ENCODE measurements around the gene TOMM70.

TOMM70 gene

GRCh38 chr3:100424261-100424660, 23.4 kb upstream of the TOMM70 start:
- Mint-ChIP-seq H3K27ac (no peak overlapping the region), H3K9me3 (no peaks in the 10 kb centered on the region), H3K27me3 (no peaks in the 10 kb centered on the region), H3K4me1 (ENCODE audit: low read depth) (peaks cover 9% of the 10 kb centered on the region), H3K4me3 (no peak overlapping the region), H3K36me3 (ENCODE audit: low read depth) (no peaks in the 10 kb centered on the region)
- intact Hi-C loops (cut with micrococcal nuclease) = no loop called here

GRCh38 chr3:100423611-100424010, 22.7 kb upstream of the TOMM70 start:
- Mint-ChIP-seq H3K4me1 (ENCODE audit: low read depth) (peaks cover 16% of the 10 kb centered on the region), H3K36me3 (ENCODE audit: low read depth) (no peaks in the 10 kb centered on the region)
- intact Hi-C loops (cut with micrococcal nuclease) = no loop called here

GRCh38 chr3:100420885-100421284, 20.0 kb upstream of the TOMM70 start:
- H3K4me3 Mint-ChIP-seq = no peak overlapping the region
- peaks cover 20% of the 10 kb centered on the region for H3K4me1 Mint-ChIP-seq (ENCODE audit: low read depth)
- H3K36me3 Mint-ChIP-seq (ENCODE audit: low read depth) = no peaks in the 10 kb centered on the region
- intact Hi-C loops (cut with micrococcal nuclease) = no loop called here
- H3K27ac Mint-ChIP-seq = no peak overlapping the region
- H3K9me3 Mint-ChIP-seq = no peaks in the 10 kb centered on the region
- H3K27me3 Mint-ChIP-seq = no peaks in the 10 kb centered on the region

More at GRCh38 chr3:100423611-100424010, 22.7 kb upstream of the TOMM70 start:
- H3K4me3 Mint-ChIP-seq = no peak overlapping the region
- H3K9me3 Mint-ChIP-seq = no peaks in the 10 kb centered on the region
- no peak overlapping the region for H3K27ac Mint-ChIP-seq
- no peaks in the 10 kb centered on the region for H3K27me3 Mint-ChIP-seq

DNA sequence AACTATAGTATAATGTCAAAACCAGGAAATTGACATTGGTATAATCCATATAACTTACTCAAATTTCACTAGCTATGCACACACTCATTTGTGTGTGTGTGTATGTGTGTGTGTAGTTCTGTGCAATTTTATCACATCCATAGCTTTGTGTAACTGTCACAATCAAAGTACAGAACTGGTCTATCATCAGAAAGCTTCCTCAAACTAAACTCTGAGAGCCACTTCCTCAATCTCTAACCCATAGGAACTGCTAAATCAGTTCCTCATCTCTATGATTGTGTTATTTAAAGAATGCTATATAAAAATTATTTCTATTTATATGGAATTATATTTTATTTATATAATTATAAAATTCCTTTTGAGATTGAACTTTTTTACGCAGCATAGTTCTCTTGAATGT, 18.5 kb upstream of the TOMM70 start:
- no peak overlapping the region for H3K27ac Mint-ChIP-seq
- intact Hi-C loops (cut with micrococcal nuclease) = no loop called here
- H3K4me1 Mint-ChIP-seq (ENCODE audit: low read depth) = peaks cover 20% of the 10 kb centered on the region
- H3K36me3 Mint-ChIP-seq (ENCODE audit: low read depth) = no peaks in the 10 kb centered on the region
- H3K9me3 Mint-ChIP-seq = no peaks in the 10 kb centered on the region
- no peak overlapping the region for H3K4me3 Mint-ChIP-seq
- no peaks in the 10 kb centered on the region for H3K27me3 Mint-ChIP-seq

- Mint-ChIP-seq H3K36me3 (ENCODE audit: low read depth) (no peaks in the 10 kb centered on the region), H3K9me3 (no peaks in the 10 kb centered on the region), H3K4me1 (ENCODE audit: low read depth) (peaks cover 20% of the 10 kb centered on the region), H3K4me3 (no peak overlapping the region), H3K27ac (no peak overlapping the region), H3K27me3 (no peaks in the 10 kb centered on the region)
- intact Hi-C loops (cut with micrococcal nuclease) = no loop called here
Observed at GRCh38 chr3:100416863-100417262, 16.0 kb upstream of the TOMM70 start.

DNA sequence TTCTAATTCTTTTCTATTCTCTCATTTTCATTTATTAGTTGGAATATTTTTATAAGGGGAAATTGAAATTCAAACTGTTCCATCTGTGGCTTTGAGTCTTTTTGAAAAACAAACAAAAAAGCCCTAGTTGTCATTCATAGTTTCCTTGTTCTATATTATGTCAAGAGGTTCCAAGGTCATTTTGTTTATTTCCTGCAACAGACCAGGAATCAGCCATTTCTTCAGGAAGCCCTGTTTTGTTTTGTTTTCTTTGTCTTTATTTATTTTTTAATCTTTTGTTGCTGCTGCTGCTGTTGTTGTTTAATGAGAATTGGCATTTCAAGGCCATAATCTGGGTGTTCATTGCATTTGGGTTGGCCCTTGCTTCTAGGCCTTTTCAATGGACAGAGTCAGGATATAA, 15.3 kb upstream of the TOMM70 start:
- H3K27ac Mint-ChIP-seq = no peak overlapping the region
- no peaks in the 10 kb centered on the region for H3K36me3 Mint-ChIP-seq (ENCODE audit: low read depth)
- no peak overlapping the region for H3K4me3 Mint-ChIP-seq
- H3K27me3 Mint-ChIP-seq = no peaks in the 10 kb centered on the region
- peaks cover 20% of the 10 kb centered on the region for H3K4me1 Mint-ChIP-seq (ENCODE audit: low read depth)
- intact Hi-C loops (cut with micrococcal nuclease) = no loop called here
- H3K9me3 Mint-ChIP-seq = peaks cover 5% of the 10 kb centered on the region

GRCh38 chr3:100413613-100414012, 12.7 kb upstream of the TOMM70 start:
- peaks cover 4% of the 10 kb centered on the region for H3K4me1 Mint-ChIP-seq (ENCODE audit: low read depth)
- no peak overlapping the region for H3K4me3 Mint-ChIP-seq
- H3K27me3 Mint-ChIP-seq = no peaks in the 10 kb centered on the region
- H3K9me3 Mint-ChIP-seq = peaks cover 7% of the 10 kb centered on the region
- intact Hi-C loops (cut with micrococcal nuclease) = no loop called here
- H3K27ac Mint-ChIP-seq = no peak overlapping the region
- no peaks in the 10 kb centered on the region for H3K36me3 Mint-ChIP-seq (ENCODE audit: low read depth)

DNA sequence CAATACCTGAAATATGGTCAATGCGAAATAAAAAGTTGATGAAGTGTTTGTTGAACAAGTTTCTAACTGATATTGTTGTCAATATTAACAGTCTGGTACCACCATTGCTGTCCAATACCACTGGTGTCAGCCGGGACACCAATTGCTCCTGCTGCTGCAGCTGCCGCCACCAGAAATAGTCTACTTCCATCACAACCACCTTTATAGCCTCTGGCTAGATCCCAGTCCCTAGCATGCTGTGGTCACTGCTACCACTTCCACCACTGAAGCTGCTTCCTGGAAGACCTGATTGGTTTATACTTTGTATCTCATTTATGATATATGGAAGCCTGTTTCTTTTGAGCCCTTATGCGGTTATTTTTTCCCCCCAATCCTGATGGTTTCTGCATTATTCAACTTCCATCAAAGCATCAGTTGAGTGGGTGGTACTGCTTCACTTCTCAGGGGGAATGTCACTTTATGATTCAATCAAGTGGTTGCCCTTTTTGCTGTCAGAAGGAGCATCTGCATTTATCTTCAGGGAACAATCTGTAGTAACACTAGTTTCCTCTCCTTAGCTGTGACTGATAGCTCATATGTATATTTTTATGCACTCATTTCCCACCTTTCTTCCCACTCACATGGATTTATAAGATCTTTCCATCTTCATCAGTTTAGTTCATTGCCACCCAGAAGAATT, 12.2 kb upstream of the TOMM70 start:
- Mint-ChIP-seq H3K36me3 (ENCODE audit: low read depth) (no peaks in the 10 kb centered on the region), H3K4me3 (no peak overlapping the region), H3K27me3 (no peaks in the 10 kb centered on the region), H3K4me1 (ENCODE audit: low read depth) (no peaks in the 10 kb centered on the region), H3K9me3 (peaks cover 8% of the 10 kb centered on the region), H3K27ac (no peak overlapping the region)
- intact Hi-C loops (cut with micrococcal nuclease) = no loop called here

DNA sequence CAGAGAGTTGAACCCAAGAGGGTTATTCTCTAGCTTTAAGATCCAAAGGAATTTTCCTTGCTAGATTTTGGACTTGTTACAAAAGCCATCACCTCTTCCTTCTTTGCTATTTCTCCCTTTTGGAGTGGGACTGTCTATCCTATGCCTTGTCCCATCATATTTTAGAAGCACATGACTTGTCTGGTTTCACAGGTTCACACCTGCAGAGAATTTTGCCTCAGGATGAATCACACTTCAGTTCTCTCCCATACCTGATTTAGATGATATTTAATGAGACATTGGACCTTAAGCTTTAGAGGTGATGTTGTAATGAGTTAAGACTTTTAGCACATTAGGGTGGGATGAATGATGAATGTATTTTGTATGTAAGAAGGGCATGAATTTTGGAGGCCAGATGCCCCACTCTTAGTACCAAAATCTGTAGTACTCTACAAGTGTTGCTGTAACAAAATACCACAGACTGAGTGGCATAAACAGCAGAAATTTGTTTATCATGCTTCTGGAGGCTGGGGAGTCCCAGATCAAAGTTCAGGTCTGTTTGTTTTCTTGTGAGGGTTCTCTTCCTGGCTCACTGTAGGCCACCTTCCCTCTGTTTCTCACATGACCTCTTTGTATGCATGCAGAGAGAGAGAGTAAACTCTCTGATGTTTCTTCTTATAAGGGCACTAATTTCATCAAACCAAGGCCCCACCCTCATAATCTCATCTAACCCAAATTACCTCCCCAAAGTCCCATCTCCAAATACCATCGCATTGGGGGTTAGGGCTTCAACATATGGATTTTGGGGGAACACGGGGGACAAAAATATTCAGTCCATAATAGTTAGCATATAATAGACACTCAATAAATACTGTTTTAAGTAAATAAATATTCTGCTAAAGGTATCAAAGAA, 10.4 kb upstream of the TOMM70 start:
- no peaks in the 10 kb centered on the region for H3K27me3 Mint-ChIP-seq
- intact Hi-C loops (cut with micrococcal nuclease) = no loop called here
- no peaks in the 10 kb centered on the region for H3K4me1 Mint-ChIP-seq (ENCODE audit: low read depth)
- peaks cover 20% of the 10 kb centered on the region for H3K9me3 Mint-ChIP-seq
- H3K4me3 Mint-ChIP-seq = no peak overlapping the region
- H3K27ac Mint-ChIP-seq = no peak overlapping the region
- H3K36me3 Mint-ChIP-seq (ENCODE audit: low read depth) = peaks cover 7% of the 10 kb centered on the region

- H3K9me3 Mint-ChIP-seq = peaks cover 20% of the 10 kb centered on the region
- no peaks in the 10 kb centered on the region for H3K27me3 Mint-ChIP-seq
- H3K4me1 Mint-ChIP-seq (ENCODE audit: low read depth) = no peaks in the 10 kb centered on the region
- intact Hi-C loops (cut with micrococcal nuclease) = no loop called here
- peaks cover 7% of the 10 kb centered on the region for H3K36me3 Mint-ChIP-seq (ENCODE audit: low read depth)
- H3K27ac Mint-ChIP-seq = no peak overlapping the region
- no peak overlapping the region for H3K4me3 Mint-ChIP-seq
Observed at GRCh38 chr3:100407977-100408532, 7.2 kb upstream of the TOMM70 start.

DNA sequence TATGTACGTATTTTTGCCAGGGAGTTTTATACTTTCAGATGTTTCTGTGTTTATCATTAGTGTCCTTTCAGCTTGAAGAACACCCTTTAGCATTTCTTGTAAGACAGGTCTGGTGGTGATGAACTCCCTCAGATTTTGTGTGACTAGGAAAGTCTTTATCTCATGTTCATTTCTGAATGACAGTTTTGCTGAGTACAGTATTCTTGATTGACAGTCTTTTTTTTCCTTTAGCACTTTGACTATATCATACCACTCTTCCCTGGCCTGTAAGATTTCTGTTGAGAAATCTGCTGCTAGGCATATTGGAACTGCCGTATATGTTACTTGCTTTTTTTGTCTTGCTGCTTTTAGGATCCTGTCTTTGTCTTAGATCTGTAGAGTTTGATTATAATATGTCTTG, 6.3 kb upstream of the TOMM70 start:
- H3K36me3 Mint-ChIP-seq (ENCODE audit: low read depth) = peaks cover 7% of the 10 kb centered on the region
- intact Hi-C loops (cut with micrococcal nuclease) = no loop called here
- H3K27me3 Mint-ChIP-seq = no peaks in the 10 kb centered on the region
- no peak overlapping the region for H3K27ac Mint-ChIP-seq
- no peak overlapping the region for H3K4me3 Mint-ChIP-seq
- H3K4me1 Mint-ChIP-seq (ENCODE audit: low read depth) = peaks cover 6% of the 10 kb centered on the region
- peaks cover 20% of the 10 kb centered on the region for H3K9me3 Mint-ChIP-seq

GRCh38 chr3:100404250-100404548, 3.3 kb upstream of the TOMM70 start:
- peaks cover 29% of the 10 kb centered on the region for H3K4me1 Mint-ChIP-seq (ENCODE audit: low read depth)
- H3K9me3 Mint-ChIP-seq = peaks cover 13% of the 10 kb centered on the region
- no peak overlapping the region for H3K4me3 Mint-ChIP-seq
- H3K27me3 Mint-ChIP-seq = no peaks in the 10 kb centered on the region
- peaks cover 29% of the 10 kb centered on the region for H3K36me3 Mint-ChIP-seq (ENCODE audit: low read depth)
- intact Hi-C loops (cut with micrococcal nuclease) = loop anchor here (5.0 kb wide), 3 partner anchors 587 to 1168 kb away; partner anchors contain the start of genes CMSS1, PCNP and SENP7
- H3K27ac Mint-ChIP-seq = no peak overlapping the region

GRCh38 chr3:100403362-100404249, 2.7 kb upstream of the TOMM70 start:
- Mint-ChIP-seq H3K4me3 (no peak overlapping the region), H3K27me3 (no peaks in the 10 kb centered on the region), H3K4me1 (ENCODE audit: low read depth) (peaks cover 35% of the 10 kb centered on the region), H3K9me3 (peaks cover 13% of the 10 kb centered on the region), H3K36me3 (ENCODE audit: low read depth) (peaks cover 29% of the 10 kb centered on the region), H3K27ac (no peak overlapping the region)
- intact Hi-C loops (cut with micrococcal nuclease) = loop anchor here (5.0 kb wide), 3 partner anchors 586 to 1169 kb away; partner anchors contain the start of genes CMSS1, PCNP and SENP7

All from dendritic cell treated with granulocyte-macrophage colony-stimulating factor and Interleukin-4, amounts not matched to agents 40 ng/mL and 50 ng/mL, for 4 days (primary cell).